OCI-LY3 (cell line): ENCODE data around the gene PTPRM.

ENCODE experiments used
- H2AFZ ChIP-seq: fragments of 200-600, 300-600 bp; shearing (Covaris generic); 2 replicates; pipeline ENCODE4 v1.6.0; 2014; ENCODE audit warnings: antibody characterized with exemption, low read depth, low read length
- H3K27ac ChIP-seq: fragments of 200-600, 300-600 bp; sonication (generic); 2 replicates; pipeline ENCODE4 v1.5.1; 2014; ENCODE audit warnings: mild to moderate bottlenecking, low read length, moderate library complexity, mixed read lengths
- H3K27me3 ChIP-seq: fragments of 200-600, 300-600 bp; sonication (generic); 2 replicates; pipeline ENCODE4 v1.6.1; 2014; ENCODE audit warnings: low read depth, low read length, mixed read lengths
- H3K36me3 ChIP-seq: fragments of 200-600, 300-600 bp; sonication (generic); replicated peaks from 2 replicates; pipeline ENCODE3; 2014; ENCODE audit warnings: low read depth, low read length, mixed read lengths
- H3K4me1 ChIP-seq: fragments of 300-600, 200-600 bp; sonication (generic); 2 replicates; pipeline ENCODE4 v1.6.1; 2014; ENCODE audit warnings: low read length, mixed read lengths
- H3K4me2 ChIP-seq: fragments of 200-600, 300-600 bp; sonication (generic); 2 replicates; pipeline ENCODE4 v1.6.1; 2014; ENCODE audit warnings: low read length, mixed read lengths
- H3K4me3 ChIP-seq: fragments of 300-600, 200-600 bp; sonication (generic); 2 replicates; pipeline ENCODE4 v1.5.1; 2014; ENCODE audit warnings: antibody characterized with exemption, mild to moderate bottlenecking, low read length, moderate library complexity
- H3K79me2 ChIP-seq: fragments of 300-600, 200-600 bp; shearing (Covaris generic); 2 replicates; pipeline ENCODE4 v1.6.1; 2014; ENCODE audit warnings: mild to moderate bottlenecking, low read length, mixed read lengths
- H3K9ac ChIP-seq: fragments of 300-600, 200-600 bp; shearing (Covaris generic); 2 replicates; pipeline ENCODE4 v1.6.0; 2014; ENCODE audit warnings: mild to moderate bottlenecking, low read length, moderate library complexity
- H3K9me3 ChIP-seq: fragments of 200-600, 300-600 bp; shearing (Covaris generic); 2 replicates; pipeline ENCODE4 v1.6.1; 2014; ENCODE audit warnings: low read length, mixed read lengths; ENCODE audit not compliant: insufficient read depth
- H4K20me1 ChIP-seq: fragments of 200-600, 300-600 bp; sonication (generic); 2 replicates; pipeline ENCODE4 v1.6.1; 2016; ENCODE audit warnings: low read length, mixed read lengths; ENCODE audit not compliant: insufficient read depth
- CTCF ChIP-seq: fragments of 200-600, 300-600 bp; sonication (generic); IDR thresholded peaks from 2 replicates; pipeline ENCODE4 v1.5.1; 2014; ENCODE audit warnings: antibody characterized with exemption, low read length, low read depth
- EZH2phosphoT487 ChIP-seq: fragments of 200-600 bp; shearing (Covaris generic); IDR thresholded peaks from 2 replicates; pipeline ENCODE4 v1.6.1; 2018; ENCODE audit warnings: antibody characterized with exemption, mixed run types, low read depth

Gene PTPRM

GRCh38 chr18:7697306-7697705 is 130.2 kb downstream of the PTPRM start:
- Histone ChIP-seq H3K4me3 (no peak overlapping the region), H3K4me1 (no peaks in the 10 kb centered on the region), H2AFZ (no peak overlapping the region), H3K4me2 (no peak overlapping the region), H3K36me3 (no peaks in the 10 kb centered on the region), H4K20me1 (no peaks in the 10 kb centered on the region), H3K27me3 (no peaks in the 10 kb centered on the region), H3K9me3 (no peaks in the 10 kb centered on the region), H3K79me2 (no peaks in the 10 kb centered on the region), H3K9ac (no peak overlapping the region), H3K27ac (no peak overlapping the region)
- TF ChIP-seq EZH2phosphoT487: no peak
- TF ChIP-seq CTCF: no peak

- Histone ChIP-seq H3K9me3 (no peaks in the 10 kb centered on the region), H3K27ac (no peak overlapping the region), H2AFZ (no peak overlapping the region), H4K20me1 (no peaks in the 10 kb centered on the region), H3K4me3 (no peak overlapping the region), H3K4me2 (no peak overlapping the region), H3K79me2 (no peaks in the 10 kb centered on the region), H3K9ac (no peak overlapping the region), H3K36me3 (no peaks in the 10 kb centered on the region), H3K27me3 (no peaks in the 10 kb centered on the region), H3K4me1 (no peaks in the 10 kb centered on the region)
- TF ChIP-seq EZH2phosphoT487: no peak
- TF ChIP-seq CTCF: no peak
Observed at GRCh38 chr18:7711495-7711894, 144.4 kb downstream of the PTPRM start.

- Histone ChIP-seq H3K27me3 (no peaks in the 10 kb centered on the region), H3K9me3 (no peaks in the 10 kb centered on the region), H3K27ac (no peak overlapping the region), H3K36me3 (no peaks in the 10 kb centered on the region), H2AFZ (no peak overlapping the region), H4K20me1 (no peaks in the 10 kb centered on the region), H3K4me2 (no peak overlapping the region), H3K79me2 (no peaks in the 10 kb centered on the region), H3K9ac (no peak overlapping the region), H3K4me1 (no peaks in the 10 kb centered on the region), H3K4me3 (no peak overlapping the region)
- no peak for TF ChIP-seq CTCF
- no peak for TF ChIP-seq EZH2phosphoT487
Observed at GRCh38 chr18:7720395-7720794, 153.3 kb downstream of the PTPRM start.

- no peaks in the 10 kb centered on the region for H3K79me2 ChIP-seq
- no peaks in the 10 kb centered on the region for H3K4me1 ChIP-seq
- H3K9me3 ChIP-seq: no peaks in the 10 kb centered on the region
- H4K20me1 ChIP-seq: no peaks in the 10 kb centered on the region
- H3K27ac ChIP-seq: no peak overlapping the region
- H3K4me3 ChIP-seq: no peak overlapping the region
- no peaks in the 10 kb centered on the region for H3K36me3 ChIP-seq
- no peak overlapping the region for H3K9ac ChIP-seq
- TF ChIP-seq CTCF (no peak), EZH2phosphoT487 (no peak)
- H3K4me2 ChIP-seq: no peak overlapping the region
- no peak overlapping the region for H2AFZ ChIP-seq
- no peaks in the 10 kb centered on the region for H3K27me3 ChIP-seq
Observed at GRCh38 chr18:7721532-7721931, 154.4 kb downstream of the PTPRM start.
